ENCODE measurements around the gene CFDP1.

Gene CFDP1

DNA sequence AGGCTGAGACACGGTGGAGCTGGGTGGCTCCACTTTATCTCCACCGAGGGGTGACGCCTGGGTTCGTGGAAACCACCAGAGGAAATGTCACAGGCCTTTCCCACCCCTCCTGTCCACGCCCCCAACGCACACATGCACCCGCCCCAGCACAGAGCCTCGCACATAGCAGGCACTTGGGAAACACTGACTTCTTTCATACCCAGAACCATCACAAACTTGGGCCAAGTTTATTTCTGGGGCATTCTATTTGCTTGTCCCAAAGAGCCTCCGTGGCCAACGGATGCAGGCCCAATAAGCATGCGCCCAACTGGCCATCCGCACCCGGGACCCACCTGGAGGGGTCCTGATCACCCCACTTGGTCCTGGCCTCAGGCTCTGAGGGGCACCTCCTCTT, 185.2 kb downstream of the CFDP1 start:
- no peak for DNase-seq

DNA sequence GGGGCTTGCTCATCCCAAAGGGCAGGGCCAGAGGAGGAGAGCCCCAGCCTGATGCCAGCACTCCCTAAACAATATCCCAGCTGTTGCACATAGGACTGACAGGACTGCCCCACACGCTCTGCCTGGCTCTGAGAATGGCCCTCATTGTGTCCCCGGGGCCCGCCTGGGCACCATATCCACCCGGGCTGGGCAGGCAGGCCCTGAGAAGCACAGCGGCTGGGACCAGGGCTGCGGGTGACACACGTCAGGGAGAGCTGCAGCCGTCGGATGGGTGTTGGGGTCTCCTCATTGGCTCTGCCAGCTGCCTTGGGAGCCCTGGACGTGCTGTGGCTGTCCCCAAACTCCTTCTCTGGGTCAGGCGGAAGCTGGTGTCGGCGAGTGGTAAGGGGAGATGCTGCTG, 186.1 kb downstream of the CFDP1 start:
- no peak for DNase-seq

DNA sequence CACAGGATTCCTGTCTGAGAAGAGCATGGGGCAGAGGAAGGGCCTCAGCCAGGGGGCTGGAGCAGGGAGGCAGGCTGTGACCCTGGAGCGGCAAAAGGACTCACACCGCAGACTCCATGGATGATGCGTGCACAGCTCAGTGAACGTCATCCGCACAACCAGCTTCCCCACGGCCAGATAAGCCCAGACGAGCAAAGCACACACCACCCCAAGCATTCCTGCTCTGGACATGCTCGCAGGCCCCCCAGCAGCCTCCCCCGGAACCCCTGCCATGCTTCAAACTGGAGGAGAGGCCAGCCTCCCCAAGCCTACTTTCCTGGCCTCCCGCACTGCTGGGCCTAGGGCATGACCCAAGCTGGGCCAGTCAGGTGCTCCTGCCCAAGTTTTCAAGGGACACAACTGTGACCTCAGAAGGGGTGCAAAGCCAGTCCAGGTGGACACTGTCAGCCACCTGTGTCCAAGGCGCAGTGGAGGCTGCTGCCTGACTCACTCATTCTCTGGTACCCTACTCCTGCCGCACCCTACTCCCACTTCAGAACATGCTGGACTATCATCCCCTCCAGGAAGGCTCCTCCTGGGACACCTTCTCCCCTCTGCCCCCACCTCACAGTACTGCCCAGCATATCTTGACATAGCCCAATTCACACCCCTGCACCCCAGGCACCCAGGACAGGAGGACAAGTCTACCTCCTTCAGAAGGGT, 186.6 kb downstream of the CFDP1 start:
- no peak for DNase-seq

DNA sequence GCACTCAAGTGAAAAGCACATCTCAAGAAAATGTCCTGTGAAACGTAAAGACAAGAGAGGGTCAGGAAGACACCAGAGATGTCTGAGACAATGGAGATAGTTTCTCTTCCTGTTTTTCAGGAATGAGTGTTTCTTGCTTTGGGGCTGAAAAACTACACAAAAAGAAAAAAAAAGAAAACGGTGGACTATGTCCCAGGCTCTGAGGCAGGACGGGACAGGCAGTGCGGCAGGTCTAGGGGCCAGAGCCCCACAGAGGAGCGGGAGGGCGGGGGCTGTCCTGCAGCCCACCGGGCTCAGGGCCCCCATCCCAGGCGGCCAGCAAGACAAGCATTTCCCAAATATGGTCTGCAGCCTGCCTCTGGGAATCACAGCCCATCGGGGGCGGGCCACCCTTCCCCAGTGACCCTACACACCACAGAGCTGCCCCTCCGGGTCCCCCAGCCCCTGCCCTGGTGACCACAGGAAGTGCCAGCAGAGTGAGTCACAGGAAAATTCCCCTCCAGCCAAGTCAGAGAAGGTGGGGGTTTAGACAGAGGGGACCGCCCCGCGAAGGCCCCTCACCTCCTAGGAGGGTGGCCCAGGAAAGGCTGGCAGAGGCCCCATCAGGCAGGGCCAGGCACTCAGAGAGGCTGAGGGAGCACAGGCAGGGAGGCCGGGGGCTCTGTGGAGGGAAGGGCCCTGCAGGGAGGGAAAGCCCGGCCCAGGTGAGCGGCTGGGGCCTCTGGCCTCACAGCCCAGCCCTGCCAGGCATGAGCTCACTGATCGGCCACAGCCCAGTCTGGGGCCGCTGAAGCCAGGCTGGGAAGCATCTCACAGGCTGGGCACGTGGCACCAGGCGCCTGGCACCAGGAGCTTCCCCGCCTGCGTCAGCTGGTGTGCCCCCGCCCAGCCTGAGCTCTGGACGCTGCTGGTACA, 188.2 kb downstream of the CFDP1 start:
- no peak for DNase-seq

DNA sequence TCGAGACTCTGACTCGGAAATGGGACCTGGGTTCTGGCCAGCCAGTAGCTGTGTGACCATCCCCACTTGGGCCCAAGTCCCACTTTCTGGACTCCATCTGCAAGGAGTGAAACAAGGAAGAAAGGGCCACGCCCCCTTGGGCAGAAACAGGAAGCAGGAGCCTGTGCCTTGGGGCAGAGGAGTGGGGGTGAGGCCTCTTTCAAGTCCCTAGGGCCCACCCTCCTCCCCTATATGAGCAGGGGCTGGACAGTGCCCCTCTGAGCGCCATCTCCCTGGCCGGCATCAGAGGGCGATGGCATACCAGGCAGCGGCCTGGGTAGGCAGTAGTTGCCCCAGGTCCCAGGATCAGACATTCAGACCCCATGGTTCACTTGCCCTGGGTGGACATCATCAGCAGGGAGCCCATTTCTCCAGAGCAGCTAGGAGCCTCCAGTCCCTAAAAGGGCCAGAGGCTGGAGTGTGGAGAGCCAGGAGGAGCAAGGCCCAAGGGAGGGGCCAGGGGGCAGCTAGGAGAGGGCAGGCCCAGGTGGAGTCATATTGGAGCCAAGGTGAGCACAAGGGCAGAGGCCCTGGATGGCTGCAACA, 189.0 kb downstream of the CFDP1 start:
- DNase-seq: no peak

Measured in NCI-H510A (cell line).